ENCODE data around the gene DHRS12.

The DHRS12 gene

GRCh38 chr13:51778392-51778791 lies 25.6 kb downstream of the DHRS12 start:
- peak; percentile 9 for DNase-seq

GRCh38 chr13:51777921-51778320 lies 26.0 kb downstream of the DHRS12 start:
- DNase-seq = no peak

GRCh38 chr13:51776179-51776578 lies 27.8 kb downstream of the DHRS12 start:
- DNase-seq = no peak

GRCh38 chr13:51773515-51773914 lies 30.4 kb downstream of the DHRS12 start:
- no peak for DNase-seq

GRCh38 chr13:51772781-51773180 lies 31.2 kb downstream of the DHRS12 start:
- DNase-seq = no peak

GRCh38 chr13:51772105-51772455 lies 31.9 kb downstream of the DHRS12 start:
- no peak for DNase-seq

GRCh38 chr13:51771418-51772104 lies 32.4 kb downstream of the DHRS12 start:
- no peak for DNase-seq

GRCh38 chr13:51770681-51771417 lies 33.1 kb downstream of the DHRS12 start:
- no peak for DNase-seq

GRCh38 chr13:51770160-51770559 lies 33.8 kb downstream of the DHRS12 start:
- no peak for DNase-seq

GRCh38 chr13:51769455-51770127 lies 34.4 kb downstream of the DHRS12 start:
- DNase-seq = no peak

- no peak for DNase-seq
These were observed 35.0 kb downstream of the DHRS12 start for GRCh38 chr13:51768976-51769375.

GRCh38 chr13:51768378-51768921 lies 35.5 kb downstream of the DHRS12 start:
- no peak for DNase-seq

- no peak for DNase-seq
These were observed 36.9 kb downstream of the DHRS12 start for GRCh38 chr13:51767100-51767499.

- DNase-seq = no peak
These were observed 38.8 kb downstream of the DHRS12 start for GRCh38 chr13:51765142-51765515.

GRCh38 chr13:51764184-51765141 lies 39.5 kb downstream of the DHRS12 start:
- DNase-seq = peak; percentile 2

- DNase-seq = no peak
These were observed 40.5 kb downstream of the DHRS12 start for GRCh38 chr13:51763486-51763885.

- DNase-seq = no peak
These were observed 42.2 kb downstream of the DHRS12 start for GRCh38 chr13:51761643-51762350.

GRCh38 chr13:51760592-51760991 lies 43.4 kb downstream of the DHRS12 start:
- no peak for DNase-seq

- no peak for DNase-seq
These were observed 44.7 kb downstream of the DHRS12 start for GRCh38 chr13:51759240-51759639.

GRCh38 chr13:51758691-51759090 lies 45.3 kb downstream of the DHRS12 start:
- no peak for DNase-seq

GRCh38 chr13:51756651-51757050 lies 47.3 kb downstream of the DHRS12 start:
- no peak for DNase-seq

All from NCI-H446 treated with DMSO at 0.1 percent for 48 hours (cell line).